ENCODE data around the gene CORO2A.

DNA sequence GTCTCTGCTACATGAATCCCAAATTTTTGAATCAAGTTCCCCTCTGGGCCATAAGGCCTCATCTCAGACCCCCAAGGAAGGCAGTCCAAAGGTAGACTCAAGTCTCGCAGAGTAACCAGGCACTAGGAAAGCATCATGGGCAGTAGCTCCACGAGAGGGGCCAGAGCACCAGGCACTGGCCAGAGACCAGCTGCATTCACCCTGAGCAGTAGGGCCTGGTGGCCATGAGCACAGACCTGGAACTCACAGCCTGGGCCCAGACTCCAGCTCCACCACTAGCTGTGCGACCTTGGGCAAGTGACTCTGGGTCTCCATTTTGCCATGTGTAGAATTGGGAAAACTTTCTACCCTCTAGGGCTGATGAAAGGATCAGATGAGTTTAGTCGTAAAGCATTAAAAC lies 107.4 kb downstream of the CORO2A start:
- TF ChIP-seq, protein P1, sequence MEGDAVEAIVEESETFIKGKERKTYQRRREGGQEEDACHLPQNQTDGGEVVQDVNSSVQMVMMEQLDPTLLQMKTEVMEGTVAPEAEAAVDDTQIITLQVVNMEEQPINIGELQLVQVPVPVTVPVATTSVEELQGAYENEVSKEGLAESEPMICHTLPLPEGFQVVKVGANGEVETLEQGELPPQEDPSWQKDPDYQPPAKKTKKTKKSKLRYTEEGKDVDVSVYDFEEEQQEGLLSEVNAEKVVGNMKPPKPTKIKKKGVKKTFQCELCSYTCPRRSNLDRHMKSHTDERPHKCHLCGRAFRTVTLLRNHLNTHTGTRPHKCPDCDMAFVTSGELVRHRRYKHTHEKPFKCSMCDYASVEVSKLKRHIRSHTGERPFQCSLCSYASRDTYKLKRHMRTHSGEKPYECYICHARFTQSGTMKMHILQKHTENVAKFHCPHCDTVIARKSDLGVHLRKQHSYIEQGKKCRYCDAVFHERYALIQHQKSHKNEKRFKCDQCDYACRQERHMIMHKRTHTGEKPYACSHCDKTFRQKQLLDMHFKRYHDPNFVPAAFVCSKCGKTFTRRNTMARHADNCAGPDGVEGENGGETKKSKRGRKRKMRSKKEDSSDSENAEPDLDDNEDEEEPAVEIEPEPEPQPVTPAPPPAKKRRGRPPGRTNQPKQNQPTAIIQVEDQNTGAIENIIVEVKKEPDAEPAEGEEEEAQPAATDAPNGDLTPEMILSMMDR (IDR thresholded peaks at IDR 0.05): no peak
- TF ChIP-seq, protein P2, sequence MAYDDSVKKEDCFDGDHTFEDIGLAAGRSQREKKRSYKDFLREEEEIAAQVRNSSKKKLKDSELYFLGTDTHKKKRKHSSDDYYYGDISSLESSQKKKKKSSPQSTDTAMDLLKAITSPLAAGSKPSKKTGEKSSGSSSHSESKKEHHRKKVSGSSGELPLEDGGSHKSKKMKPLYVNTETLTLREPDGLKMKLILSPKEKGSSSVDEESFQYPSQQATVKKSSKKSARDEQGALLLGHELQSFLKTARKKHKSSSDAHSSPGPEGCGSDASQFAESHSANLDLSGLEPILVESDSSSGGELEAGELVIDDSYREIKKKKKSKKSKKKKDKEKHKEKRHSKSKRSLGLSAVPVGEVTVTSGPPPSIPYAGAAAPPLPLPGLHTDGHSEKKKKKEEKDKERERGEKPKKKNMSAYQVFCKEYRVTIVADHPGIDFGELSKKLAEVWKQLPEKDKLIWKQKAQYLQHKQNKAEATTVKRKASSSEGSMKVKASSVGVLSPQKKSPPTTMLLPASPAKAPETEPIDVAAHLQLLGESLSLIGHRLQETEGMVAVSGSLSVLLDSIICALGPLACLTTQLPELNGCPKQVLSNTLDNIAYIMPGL (CRISPR knock-in tag; IDR thresholded peaks at IDR 0.05): no peak
